ENCODE measurements around the gene RD3L.

DNA sequence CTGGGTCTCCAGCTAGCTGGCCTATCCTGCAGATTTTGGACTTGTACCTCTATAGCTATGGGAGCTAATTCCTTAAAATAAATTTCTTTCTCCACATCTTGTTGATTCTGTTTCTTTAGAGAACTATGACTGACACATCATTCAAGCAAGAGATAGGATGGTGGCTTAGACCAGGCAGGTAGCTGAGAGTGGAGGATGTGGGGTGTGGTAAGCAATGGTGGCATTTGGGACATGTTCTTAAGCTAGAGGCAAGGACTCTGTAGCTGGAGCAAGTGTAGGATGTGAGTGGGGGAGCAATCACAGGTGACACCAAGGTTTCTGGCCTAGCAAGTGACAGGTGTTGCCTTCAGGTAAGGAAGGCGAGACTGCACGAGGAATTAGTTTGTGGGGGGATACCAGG, 7.2 kb downstream of the RD3L start:
- no peak for TF ChIP-seq POLR2A (IDR thresholded peaks at IDR 0.05)
- TF ChIP-seq, protein P1, sequence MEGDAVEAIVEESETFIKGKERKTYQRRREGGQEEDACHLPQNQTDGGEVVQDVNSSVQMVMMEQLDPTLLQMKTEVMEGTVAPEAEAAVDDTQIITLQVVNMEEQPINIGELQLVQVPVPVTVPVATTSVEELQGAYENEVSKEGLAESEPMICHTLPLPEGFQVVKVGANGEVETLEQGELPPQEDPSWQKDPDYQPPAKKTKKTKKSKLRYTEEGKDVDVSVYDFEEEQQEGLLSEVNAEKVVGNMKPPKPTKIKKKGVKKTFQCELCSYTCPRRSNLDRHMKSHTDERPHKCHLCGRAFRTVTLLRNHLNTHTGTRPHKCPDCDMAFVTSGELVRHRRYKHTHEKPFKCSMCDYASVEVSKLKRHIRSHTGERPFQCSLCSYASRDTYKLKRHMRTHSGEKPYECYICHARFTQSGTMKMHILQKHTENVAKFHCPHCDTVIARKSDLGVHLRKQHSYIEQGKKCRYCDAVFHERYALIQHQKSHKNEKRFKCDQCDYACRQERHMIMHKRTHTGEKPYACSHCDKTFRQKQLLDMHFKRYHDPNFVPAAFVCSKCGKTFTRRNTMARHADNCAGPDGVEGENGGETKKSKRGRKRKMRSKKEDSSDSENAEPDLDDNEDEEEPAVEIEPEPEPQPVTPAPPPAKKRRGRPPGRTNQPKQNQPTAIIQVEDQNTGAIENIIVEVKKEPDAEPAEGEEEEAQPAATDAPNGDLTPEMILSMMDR (IDR thresholded peaks at IDR 0.05) = no peak

Measured in testis (tissue), 2 donors.